PFSK-1 (cell line): Measurements from ENCODE around the gene MAST3.
A peak's percentile ranks its signal among the peaks of the same experiment; 100 is the strongest.

ENCODE experiments used
- FOXP2 ChIP-seq: optimal IDR thresholded peaks from 2 replicates; pipeline ENCODE3; 2011; ENCODE audit warnings: borderline replicate concordance, control low read depth, inconsistent platforms; ENCODE audit not compliant: insufficient read depth; ENCODE audit errors: extremely low read length, extremely low read depth
- POLR2AphosphoS5 ChIP-seq: IDR thresholded peaks from 2 replicates; pipeline ENCODE4 v1.6.1; 2012; ENCODE audit warnings: low read depth, mild to moderate bottlenecking, control low read depth, low read length, moderate library complexity
- SIN3A ChIP-seq: IDR thresholded peaks from 2 replicates; pipeline ENCODE4 v1.6.1; 2012; ENCODE audit warnings: mild to moderate bottlenecking, low read length, moderate library complexity, borderline replicate concordance; ENCODE audit not compliant: insufficient read depth
- TAF1 ChIP-seq: IDR thresholded peaks from 2 replicates; pipeline ENCODE4 v1.6.1; 2012; ENCODE audit warnings: low read length, control low read depth, borderline replicate concordance; ENCODE audit not compliant: insufficient read depth
- TF ChIP-seq, protein P1 (sequence below), 2 experiments: IDR thresholded peaks; 2 replicates each; pipeline versions ENCODE4 v1.6.1 to v1.8.0; 2011 to 2012; ENCODE audit warnings: low read depth in 2 of 2, low read length in 2 of 2, control low read depth in 1 of 2, inconsistent platforms in 1 of 2, mild to moderate bottlenecking in 1 of 2, moderate library complexity in 1 of 2; ENCODE audit not compliant: insufficient read depth in 1 of 2

The MAST3 gene

GRCh38 chr19:18157465-18158063, 60.0 kb downstream of the MAST3 start:
- no peak for TF ChIP-seq POLR2AphosphoS5
- peak; percentile 44 for TF ChIP-seq FOXP2

GRCh38 chr19:18158467-18158866, 60.9 kb downstream of the MAST3 start:
- no peak for TF ChIP-seq POLR2AphosphoS5
- TF ChIP-seq FOXP2, result no peak
- no peak for TF ChIP-seq SIN3A
- no peak for TF ChIP-seq TAF1

- no peak for TF ChIP-seq TAF1
- TF ChIP-seq SIN3A, result no peak
- TF ChIP-seq FOXP2, result no peak
- TF ChIP-seq, protein P1, sequence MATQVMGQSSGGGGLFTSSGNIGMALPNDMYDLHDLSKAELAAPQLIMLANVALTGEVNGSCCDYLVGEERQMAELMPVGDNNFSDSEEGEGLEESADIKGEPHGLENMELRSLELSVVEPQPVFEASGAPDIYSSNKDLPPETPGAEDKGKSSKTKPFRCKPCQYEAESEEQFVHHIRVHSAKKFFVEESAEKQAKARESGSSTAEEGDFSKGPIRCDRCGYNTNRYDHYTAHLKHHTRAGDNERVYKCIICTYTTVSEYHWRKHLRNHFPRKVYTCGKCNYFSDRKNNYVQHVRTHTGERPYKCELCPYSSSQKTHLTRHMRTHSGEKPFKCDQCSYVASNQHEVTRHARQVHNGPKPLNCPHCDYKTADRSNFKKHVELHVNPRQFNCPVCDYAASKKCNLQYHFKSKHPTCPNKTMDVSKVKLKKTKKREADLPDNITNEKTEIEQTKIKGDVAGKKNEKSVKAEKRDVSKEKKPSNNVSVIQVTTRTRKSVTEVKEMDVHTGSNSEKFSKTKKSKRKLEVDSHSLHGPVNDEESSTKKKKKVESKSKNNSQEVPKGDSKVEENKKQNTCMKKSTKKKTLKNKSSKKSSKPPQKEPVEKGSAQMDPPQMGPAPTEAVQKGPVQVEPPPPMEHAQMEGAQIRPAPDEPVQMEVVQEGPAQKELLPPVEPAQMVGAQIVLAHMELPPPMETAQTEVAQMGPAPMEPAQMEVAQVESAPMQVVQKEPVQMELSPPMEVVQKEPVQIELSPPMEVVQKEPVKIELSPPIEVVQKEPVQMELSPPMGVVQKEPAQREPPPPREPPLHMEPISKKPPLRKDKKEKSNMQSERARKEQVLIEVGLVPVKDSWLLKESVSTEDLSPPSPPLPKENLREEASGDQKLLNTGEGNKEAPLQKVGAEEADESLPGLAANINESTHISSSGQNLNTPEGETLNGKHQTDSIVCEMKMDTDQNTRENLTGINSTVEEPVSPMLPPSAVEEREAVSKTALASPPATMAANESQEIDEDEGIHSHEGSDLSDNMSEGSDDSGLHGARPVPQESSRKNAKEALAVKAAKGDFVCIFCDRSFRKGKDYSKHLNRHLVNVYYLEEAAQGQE (IDR thresholded peaks at IDR 0.05; ENCODE audit: insufficient read depth in 1 of 2, low read depth in 2 of 2, low read length in 2 of 2), result no peak
- TF ChIP-seq POLR2AphosphoS5, result no peak
Measured at GRCh38 chr19:18159810-18160209, 62.2 kb downstream of the MAST3 start.

DNA sequence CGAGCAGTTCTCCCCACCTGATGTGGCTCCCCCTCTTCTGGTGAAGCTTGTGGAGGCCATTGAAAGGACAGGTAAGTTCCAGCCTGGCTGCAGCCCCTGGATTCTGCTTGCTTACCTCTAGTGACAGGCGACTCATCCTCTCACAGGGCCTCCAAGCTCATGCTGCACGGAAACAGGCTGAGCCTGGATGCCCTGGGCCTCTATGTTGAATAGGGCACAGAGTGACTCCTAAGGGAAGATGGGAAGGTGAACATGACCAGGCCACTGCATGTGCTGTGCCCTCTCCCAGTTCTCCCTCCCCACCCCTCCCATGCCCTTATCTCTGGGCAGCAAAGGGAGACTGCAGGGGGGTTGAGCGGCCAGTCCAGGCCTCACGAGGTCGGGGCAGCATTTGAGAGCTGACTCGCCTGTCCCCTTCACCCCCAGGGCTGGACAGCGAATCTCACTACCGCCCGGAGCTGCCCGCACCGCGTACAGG, 63.0 kb downstream of the MAST3 start:
- no peak for TF ChIP-seq TAF1
- TF ChIP-seq FOXP2, result no peak

GRCh38 chr19:18160971-18161635, 63.5 kb downstream of the MAST3 start:
- TF ChIP-seq SIN3A, result no peak
- TF ChIP-seq FOXP2, result no peak
- TF ChIP-seq TAF1, result no peak
- TF ChIP-seq, protein P1 (IDR thresholded peaks at IDR 0.05; ENCODE audit: insufficient read depth in 1 of 2, low read depth in 2 of 2, low read length in 2 of 2), result no peak
- TF ChIP-seq POLR2AphosphoS5, result no peak

DNA sequence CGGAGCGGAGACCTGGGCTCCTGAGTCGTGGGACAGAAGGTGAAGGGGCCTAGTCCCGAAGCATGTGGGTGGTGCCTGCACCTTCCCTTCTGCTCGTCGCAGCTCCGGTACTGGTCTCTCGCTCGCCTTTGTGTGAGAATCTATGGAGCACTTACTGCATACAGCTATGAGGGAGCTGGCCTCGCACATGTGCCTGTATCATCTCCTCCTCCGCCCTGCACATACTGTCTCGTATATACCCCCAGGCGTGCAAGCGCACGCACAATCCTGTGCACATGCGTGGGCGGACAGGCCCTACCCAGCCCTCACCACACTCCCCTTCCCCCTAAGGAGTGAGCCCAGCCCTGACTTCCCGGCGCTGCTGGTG, 64.0 kb downstream of the MAST3 start:
- TF ChIP-seq, protein P1 (IDR thresholded peaks at IDR 0.05; ENCODE audit: insufficient read depth in 1 of 2, low read depth in 2 of 2, low read length in 2 of 2), result no peak
- TF ChIP-seq POLR2AphosphoS5 (no peak), TAF1 (no peak), FOXP2 (no peak), SIN3A (no peak)

- TF ChIP-seq FOXP2, result no peak
- TF ChIP-seq SIN3A, result no peak
- no peak for TF ChIP-seq TAF1
- TF ChIP-seq POLR2AphosphoS5, result no peak
- TF ChIP-seq, protein P1 (IDR thresholded peaks at IDR 0.05; ENCODE audit: insufficient read depth in 1 of 2, low read depth in 2 of 2, low read length in 2 of 2), result no peak
Measured at GRCh38 chr19:18164072-18164471, 66.5 kb downstream of the MAST3 start.
